H9 (cell line): ENCODE measurements around the gene F10. TPM values are rescaled to one million over a fixed set of nuclear protein-coding genes. Genes with fewer than 3 reads are reported as not detected.

Source experiments
- DNase-seq: peaks from one replicate; pipeline ENCODE4 v3.0.0-alpha.2; 2017
- H2AFZ ChIP-seq: one replicate; pipeline ENCODE4 v1.6.1; 2013; ENCODE audit warnings: mild to moderate bottlenecking, low read length, control low read depth, moderate library complexity
- H2AK5ac ChIP-seq: 2 replicates; pipeline ENCODE4 v1.6.1; 2013; ENCODE audit warnings: low read length, control low read depth, mixed read lengths; ENCODE audit not compliant: insufficient read length
- H2BK120ac ChIP-seq: one replicate; pipeline ENCODE4 v1.6.1; 2013; ENCODE audit warnings: low read depth, mild to moderate bottlenecking, low read length, control low read depth, inconsistent platforms; ENCODE audit not compliant: poor library complexity, severe bottlenecking
- H2BK12ac ChIP-seq: 2 replicates; pipeline ENCODE4 v1.6.1; 2013; ENCODE audit warnings: low read length, control low read depth, mixed read lengths, low read depth; ENCODE audit not compliant: insufficient read length
- H2BK15ac ChIP-seq: 2 replicates; pipeline ENCODE4 v1.6.1; 2013; ENCODE audit warnings: low read depth, low read length, control low read depth
- H2BK20ac ChIP-seq: one replicate; pipeline ENCODE4 v1.6.1; 2013; ENCODE audit warnings: low read depth, mild to moderate bottlenecking, low read length, control low read depth, inconsistent platforms; ENCODE audit not compliant: poor library complexity, severe bottlenecking
- H2BK5ac ChIP-seq: 2 replicates; pipeline ENCODE4 v1.6.1; 2013; ENCODE audit warnings: low read length, control low read depth, mixed read lengths; ENCODE audit not compliant: insufficient read length
- H3K14ac ChIP-seq: 2 replicates; pipeline ENCODE4 v1.6.1; 2013; ENCODE audit warnings: low read length, control low read depth; ENCODE audit not compliant: insufficient read depth
- H3K18ac ChIP-seq: 2 replicates; pipeline ENCODE4 v1.6.1; 2013; ENCODE audit warnings: low read depth, mild to moderate bottlenecking, mixed read lengths, low read length, control low read depth; ENCODE audit not compliant: insufficient read length
- H3K23ac ChIP-seq: 2 replicates; pipeline ENCODE4 v1.6.1; 2013; ENCODE audit warnings: low read length, control low read depth, mixed read lengths, low read depth; ENCODE audit not compliant: insufficient read length
- H3K23me2 ChIP-seq: 2 replicates; pipeline ENCODE4 v1.6.1; 2013; ENCODE audit warnings: low read depth, mild to moderate bottlenecking, mixed read lengths, low read length, control low read depth; ENCODE audit not compliant: insufficient read length, poor library complexity, severe bottlenecking
- H3K27ac ChIP-seq: 2 replicates; pipeline ENCODE4 v1.5.1; 2013; ENCODE audit warnings: low read length, control low read depth, mixed read lengths, low read depth; ENCODE audit not compliant: insufficient read length
- H3K27me3 ChIP-seq: 2 replicates; pipeline ENCODE4 v1.6.1; 2013; ENCODE audit warnings: low read length, control low read depth, inconsistent platforms; ENCODE audit not compliant: insufficient read depth
- H3K4ac ChIP-seq: 2 replicates; pipeline ENCODE4 v1.6.1; 2013; ENCODE audit warnings: low read depth, mild to moderate bottlenecking, control low read depth, inconsistent platforms, low read length, moderate library complexity
- H3K4me1 ChIP-seq: 2 replicates; pipeline ENCODE4 v1.6.1; 2013; ENCODE audit warnings: low read length, control low read depth, inconsistent platforms; ENCODE audit not compliant: insufficient read depth
- H3K4me2 ChIP-seq: 2 replicates; pipeline ENCODE4 v1.6.1; 2013; ENCODE audit warnings: low read length, control low read depth, mixed read lengths; ENCODE audit not compliant: insufficient read length, insufficient read depth
- H3K56ac ChIP-seq: 2 replicates; pipeline ENCODE4 v1.6.1; 2013; ENCODE audit warnings: low read depth, mild to moderate bottlenecking, mixed read lengths, low read length, control low read depth; ENCODE audit not compliant: insufficient read length
- H3K79me1 ChIP-seq: 2 replicates; pipeline ENCODE4 v1.6.1; 2013; ENCODE audit warnings: low read depth, mild to moderate bottlenecking, moderate library complexity, low read length, control low read depth, inconsistent platforms; ENCODE audit not compliant: insufficient read depth, poor library complexity, severe bottlenecking
- H3K79me2 ChIP-seq: 2 replicates; pipeline ENCODE4 v1.6.1; 2013; ENCODE audit warnings: low read length, control low read depth, inconsistent platforms; ENCODE audit not compliant: insufficient read depth
- H3K9ac ChIP-seq: 2 replicates; pipeline ENCODE4 v1.6.1; 2013; ENCODE audit warnings: low read length, control low read depth, mixed read lengths; ENCODE audit not compliant: insufficient read length; ENCODE audit errors: extremely low read depth
- H3K9me3 ChIP-seq: one replicate; pipeline ENCODE4 v1.6.1; 2013; ENCODE audit warnings: low read depth, low read length, inconsistent platforms; ENCODE audit not compliant: control insufficient read depth
- H3T11ph ChIP-seq: one replicate; pipeline ENCODE4 v1.6.1; 2013; ENCODE audit warnings: mild to moderate bottlenecking, low read length, control low read depth, inconsistent platforms
- H4K20me1 ChIP-seq: one replicate; pipeline ENCODE4 v1.6.1; 2013; ENCODE audit not compliant: control insufficient read depth, insufficient read length, insufficient read depth
- H4K5ac ChIP-seq: 2 replicates; pipeline ENCODE4 v1.6.1; 2013; ENCODE audit warnings: low read depth, mild to moderate bottlenecking, mixed read lengths, low read length, control low read depth; ENCODE audit not compliant: insufficient read length
- H4K8ac ChIP-seq: replicated peaks from 2 replicates; pipeline ENCODE4 v1.6.1; 2013; ENCODE audit warnings: low read length, control low read depth, mixed read lengths, low read depth; ENCODE audit not compliant: insufficient read length
- H4K91ac ChIP-seq: 2 replicates; pipeline ENCODE4 v1.6.1; 2013; ENCODE audit warnings: low read depth, mild to moderate bottlenecking, moderate library complexity, mixed read lengths, low read length, control low read depth; ENCODE audit not compliant: insufficient read length
- H3K27ac Mint-ChIP-seq, 3 experiments: 2 replicates in 2 of 3; 3 replicates in 1 of 3; pipeline ENCODE4 v1.8.0; 2020 to 2021; ENCODE audit warnings: mixed read lengths in 3 of 3, mild to moderate bottlenecking in 1 of 3, moderate library complexity in 1 of 3
- H3K27me3 Mint-ChIP-seq: 2 replicates; pipeline ENCODE4 v1.8.0; 2021; ENCODE audit warnings: low read depth, mild to moderate bottlenecking, moderate library complexity, mixed read lengths
- H3K36me3 Mint-ChIP-seq, 3 experiments: 2 replicates in 2 of 3; 3 replicates in 1 of 3; pipeline ENCODE4 v1.8.0; 2020 to 2021; ENCODE audit warnings: low read depth in 3 of 3, mixed read lengths in 3 of 3; ENCODE audit not compliant: insufficient read depth in 1 of 3
- H3K4me1 Mint-ChIP-seq, 2 experiments: 2 replicates each; pipeline ENCODE4 v1.8.0; 2020; ENCODE audit warnings: mixed read lengths in 2 of 2
- H3K4me3 Mint-ChIP-seq, 2 experiments: 2 replicates in 1 of 2; 3 replicates in 1 of 2; pipeline ENCODE4 v1.8.0; 2020 to 2021; ENCODE audit warnings: mild to moderate bottlenecking in 2 of 2, mixed read lengths in 2 of 2, moderate library complexity in 1 of 2
- H3K9me3 Mint-ChIP-seq, 2 experiments: 2 replicates in 1 of 2; 3 replicates in 1 of 2; pipeline ENCODE4 v1.8.0; 2020; ENCODE audit warnings: mild to moderate bottlenecking in 2 of 2, mixed read lengths in 2 of 2, moderate library complexity in 1 of 2
- CTCF ChIP-seq: fragments of 200-600 bp; sonication (generic); conservative IDR thresholded peaks from 3 replicates; pipeline ENCODE4 v1.8.0; 2021; ENCODE audit warnings: antibody characterized with exemption, mild to moderate bottlenecking
- WGBS: extraction: QIAGEN DNeasy Blood & Tissue Kit; methylation state at CpG from one replicate; pipeline ENCODE4 v1.1.7; 2013; ENCODE audit warnings: missing lambda C conversion rate, low lambda C conversion rate, mixed read lengths; ENCODE audit not compliant: insufficient read length; ENCODE audit errors: extremely low coverage; 5-methylcytosine and 5-hydroxymethylcytosine counted together
- total RNA-seq: library from RNA; stranded (reverse); gene quantifications from 2 replicates; pipeline ENCODE4 v1.2.1, GENCODE V29; 2021

Gene F10
- total RNA-seq, 1 experiment from 2014 or later: 1.7 TPM

GRCh38 chr13:113102727-113103126 lies 19.9 kb upstream of the F10 start:
- no peak overlapping the region for H2BK20ac ChIP-seq
- no peak overlapping the region for H4K8ac ChIP-seq
- H3T11ph ChIP-seq: no peak overlapping the region
- H4K91ac ChIP-seq: no peak overlapping the region
- H3K27me3 ChIP-seq: no peaks in the 10 kb centered on the region
- no peak overlapping the region for H3K18ac ChIP-seq
- H3K79me1 ChIP-seq: no peaks in the 10 kb centered on the region
- H3K23me2 ChIP-seq: no peaks in the 10 kb centered on the region
- H2BK120ac ChIP-seq: no peak overlapping the region
- no peak overlapping the region for H3K14ac ChIP-seq
- no peak for DNase-seq
- whole genome bisulfite sequencing: 100% methylated on average over 5 of the region's 12 CpGs
- no peaks in the 10 kb centered on the region; the same call in 1 of the 2 replicates for H3K4me1 ChIP-seq
- H4K20me1 ChIP-seq: peaks cover 4% of the 10 kb centered on the region
- H2AK5ac ChIP-seq: no peak overlapping the region
- no peak overlapping the region for H3K23ac ChIP-seq
- no peak overlapping the region for H3K56ac ChIP-seq
- H2BK15ac ChIP-seq: no peak overlapping the region
- H4K5ac ChIP-seq: no peak overlapping the region
- H2BK5ac ChIP-seq: no peak overlapping the region
- H3K79me2 ChIP-seq: no peaks in the 10 kb centered on the region
- Mint-ChIP-seq H3K36me3 (no peaks in the 10 kb centered on the region), H3K9me3 (no peaks in the 10 kb centered on the region), H3K27me3 (peaks cover 8% of the 10 kb centered on the region), H3K4me3 (no peak overlapping the region), H3K27ac (no peak overlapping the region; a peak in 1 of 7 replicates), H3K4me1 (peaks cover 7 to 18% of the 10 kb centered on the region in 2 experiments; a peak in 2 of 4 replicates)
- no peak for TF ChIP-seq CTCF
- H3K4me2 ChIP-seq: no peak overlapping the region
- no peak overlapping the region for H3K9ac ChIP-seq
- H2AFZ ChIP-seq: no peak overlapping the region
- no peak overlapping the region for H3K4ac ChIP-seq
- no peaks in the 10 kb centered on the region for H3K9me3 ChIP-seq
- H2BK12ac ChIP-seq: no peak overlapping the region
- no peak overlapping the region for H3K27ac ChIP-seq
